SKM-1 (cell line): ENCODE data around the gene AKAP13.

Experiments
- DNase-seq: peaks from one replicate; lab custom pipeline; 2025; ENCODE audit not compliant: unreplicated experiment; lab: John Stamatoyannopoulos, UW

Gene AKAP13

DNA sequence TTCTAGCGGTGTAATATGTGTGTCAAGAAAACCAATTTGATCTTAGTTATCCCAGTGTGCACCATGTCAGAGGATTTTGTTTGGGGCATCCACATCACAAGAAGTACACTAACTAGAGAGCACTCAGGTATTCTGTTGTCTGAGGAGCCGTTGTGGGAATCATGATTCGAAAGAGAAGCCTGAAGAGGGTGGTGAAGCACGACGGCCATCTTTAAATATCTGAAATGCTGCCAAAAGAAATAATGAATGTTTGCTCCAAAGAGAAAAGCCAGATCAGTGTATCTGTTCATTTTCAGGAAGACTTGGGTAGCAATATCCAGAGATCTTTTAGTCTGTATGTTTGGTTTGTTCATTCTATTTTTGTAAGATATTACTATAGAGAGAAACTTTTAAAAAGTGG lies 233.7 kb downstream of the AKAP13 start:
- DNase-seq = no peak

DNA sequence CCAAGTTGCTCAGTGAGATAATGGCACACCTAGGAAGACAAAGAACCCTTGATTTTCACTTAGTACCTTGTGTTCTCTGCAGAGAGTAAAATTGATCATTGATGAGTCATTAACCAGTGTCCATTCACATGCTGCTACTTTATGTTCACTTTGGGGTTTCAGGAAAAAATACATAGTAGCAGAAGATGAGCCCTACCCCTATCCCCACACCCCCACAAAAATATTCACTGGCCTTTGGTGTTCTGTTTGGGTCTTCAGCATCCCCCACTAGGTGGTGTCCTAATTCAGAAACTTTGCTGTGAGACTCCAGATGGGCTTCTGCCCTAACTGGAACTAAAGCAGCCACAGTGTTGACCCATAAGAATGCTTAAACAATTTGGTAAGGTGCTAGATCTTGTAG lies 235.5 kb downstream of the AKAP13 start:
- no peak for DNase-seq

DNA sequence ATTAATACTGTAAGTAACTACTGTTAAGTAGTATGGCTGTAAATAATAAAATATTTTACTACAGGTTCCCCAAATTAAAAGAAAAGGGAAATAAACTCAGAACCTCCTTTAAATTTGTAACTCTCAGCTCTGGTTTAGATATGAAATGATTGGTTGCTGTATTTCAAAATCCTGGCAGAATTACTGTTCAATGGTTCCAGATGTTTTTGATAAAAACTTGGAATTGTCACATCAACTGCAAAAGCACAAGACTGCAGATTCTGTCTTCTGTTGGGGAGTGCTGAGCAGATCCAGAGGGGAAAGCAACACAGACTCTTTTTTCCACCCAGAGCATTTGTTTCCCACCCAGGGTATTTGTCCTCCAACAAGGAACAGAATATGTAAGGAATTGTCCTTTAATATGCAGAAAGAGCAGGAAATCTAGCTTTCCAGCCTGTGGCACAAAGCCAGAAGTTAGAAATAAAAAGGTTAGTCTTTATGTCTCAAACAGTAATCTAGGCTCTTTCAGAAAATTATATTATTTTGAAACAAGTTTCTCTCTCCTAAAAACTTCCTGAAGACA lies 236.2 kb downstream of the AKAP13 start:
- no peak for DNase-seq

DNA sequence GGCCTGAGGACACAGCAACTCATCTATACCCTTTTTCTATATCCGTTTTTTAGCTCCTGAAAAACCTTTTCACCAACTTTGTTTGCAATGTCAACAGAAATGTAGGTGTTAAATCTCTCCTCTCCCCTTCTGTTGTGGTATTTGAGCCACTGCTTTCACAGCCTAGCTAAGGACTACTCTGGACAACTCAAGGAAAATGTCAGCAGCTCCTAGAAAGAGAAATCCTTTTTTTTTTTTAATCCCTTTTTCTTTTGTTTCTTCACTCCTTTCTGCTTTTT lies 237.8 kb downstream of the AKAP13 start:
- DNase-seq = no peak

DNA sequence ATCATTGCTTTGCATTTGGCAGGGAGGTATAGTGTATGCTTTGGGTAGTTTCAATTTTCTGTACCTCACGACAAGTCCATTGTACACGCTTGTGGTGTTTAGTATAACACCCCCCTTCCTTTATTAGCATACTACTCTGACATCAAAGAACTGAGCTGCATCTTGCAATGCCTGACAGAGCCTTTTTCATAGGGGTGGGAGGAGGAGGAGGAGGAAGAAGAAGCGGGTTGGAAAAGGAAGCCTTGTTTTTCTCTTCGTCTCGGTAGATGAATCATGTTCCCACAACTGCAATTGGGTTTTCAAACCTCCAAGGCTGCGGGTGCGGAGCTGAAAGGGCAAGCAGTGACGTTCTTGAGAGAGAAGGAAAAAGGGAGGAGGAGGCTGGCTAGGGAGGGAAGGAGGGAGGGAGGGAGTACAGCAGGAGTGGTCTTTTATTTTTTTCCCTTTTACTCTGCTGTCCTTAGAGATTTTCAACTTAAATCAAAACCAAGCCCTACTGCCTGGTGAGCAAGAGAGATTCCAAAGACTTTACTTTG lies 238.6 kb downstream of the AKAP13 start:
- DNase-seq = peak; percentile 23

DNA sequence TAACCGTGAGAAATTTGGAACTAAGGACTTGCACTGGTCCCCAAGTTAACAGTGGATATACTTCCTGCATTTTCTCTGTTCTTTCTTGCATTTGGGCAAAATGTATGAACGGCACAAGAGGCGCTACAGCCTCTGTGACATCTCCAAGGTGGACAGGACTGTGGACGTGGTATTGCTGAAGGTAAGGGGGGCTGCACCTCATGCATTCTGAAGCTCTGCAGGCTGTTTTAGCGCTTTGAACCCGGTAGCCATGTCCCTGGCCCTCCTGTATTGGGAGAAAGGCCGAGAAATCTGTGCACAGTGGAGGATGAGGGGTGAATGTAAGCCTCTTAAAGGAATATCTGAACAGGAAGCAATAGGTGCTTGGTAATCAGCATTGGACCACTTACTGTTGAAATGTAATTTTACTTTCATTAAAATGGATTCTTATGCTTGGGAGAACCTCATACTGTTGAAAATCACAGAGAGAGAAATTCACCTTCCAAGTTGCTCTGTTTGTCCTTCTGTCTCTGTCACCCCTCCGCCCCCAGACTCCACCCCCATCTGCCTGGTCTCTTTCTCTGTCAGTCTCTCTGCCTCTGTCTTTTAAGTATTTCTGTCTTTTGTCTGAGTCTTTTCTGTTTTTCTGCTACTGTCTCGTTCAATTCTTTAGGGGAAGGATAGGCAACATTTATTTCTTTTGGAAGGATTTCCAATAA lies 239.7 kb downstream of the AKAP13 start:
- DNase-seq = no peak

DNA sequence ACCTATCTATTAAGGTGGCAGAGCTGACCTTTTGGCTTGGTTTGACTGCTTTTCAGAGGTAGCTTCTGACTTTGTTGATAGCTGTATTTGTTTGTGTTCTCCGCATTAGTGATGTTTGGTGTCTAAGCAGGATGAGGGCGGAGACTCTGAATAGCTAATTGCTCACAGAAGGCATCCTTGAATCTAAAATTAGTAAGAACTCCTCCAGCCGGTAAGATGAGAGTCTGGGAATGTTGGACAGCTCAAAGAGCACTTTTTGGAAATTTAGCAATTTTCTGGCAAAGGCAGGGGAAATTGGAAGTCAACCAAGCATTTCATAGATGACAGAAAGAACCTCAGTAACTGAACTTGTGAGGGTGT lies 240.3 kb downstream of the AKAP13 start:
- DNase-seq = no peak

DNA sequence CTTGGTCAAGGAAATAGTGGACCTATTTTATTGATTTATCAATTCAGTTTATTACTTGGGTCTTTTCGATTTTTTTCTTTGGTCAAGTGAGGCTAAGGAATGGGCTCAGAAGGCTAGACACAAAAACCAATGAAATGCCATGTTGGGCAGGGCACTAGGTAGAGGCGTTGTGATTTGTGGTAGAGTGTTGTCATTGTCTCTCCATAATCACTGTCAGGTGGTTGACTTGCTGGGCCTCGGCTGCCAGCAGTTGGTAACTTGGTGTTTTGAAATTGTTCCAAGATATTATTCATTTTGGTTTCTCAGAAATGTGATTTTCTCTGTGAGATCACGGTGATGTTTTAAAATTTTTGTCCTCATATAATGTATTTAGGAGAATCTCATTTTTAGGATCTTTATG lies 240.7 kb downstream of the AKAP13 start:
- no peak for DNase-seq

DNA sequence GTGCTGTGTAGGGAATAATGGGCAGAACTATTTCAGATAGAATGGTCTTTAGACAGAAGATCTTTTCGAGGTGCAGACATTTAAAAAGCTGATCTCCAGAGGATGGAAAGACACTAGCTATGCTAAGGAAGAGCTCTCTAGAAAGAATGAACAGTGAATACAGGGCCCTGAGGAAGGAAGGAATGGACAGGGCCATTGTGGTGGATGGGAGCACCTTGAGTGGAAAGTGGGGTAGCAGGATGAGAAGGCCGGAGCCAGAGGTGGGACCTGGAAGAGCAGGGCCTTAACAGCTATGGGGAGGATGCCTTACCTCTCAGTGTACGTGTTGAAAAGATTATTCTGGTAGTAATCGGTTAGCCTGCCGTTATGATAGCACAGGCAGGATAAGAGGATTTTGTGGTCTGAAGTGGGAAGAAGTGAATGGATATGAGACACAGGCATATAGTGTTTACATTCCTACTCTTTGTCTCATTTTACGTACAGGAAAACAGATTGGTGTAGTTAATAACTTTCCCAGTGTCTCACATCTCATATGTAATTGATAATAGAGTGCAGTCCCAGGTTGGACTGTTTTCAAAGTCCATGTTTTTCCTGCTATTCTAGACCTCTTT lies 241.9 kb downstream of the AKAP13 start:
- DNase-seq = no peak

DNA sequence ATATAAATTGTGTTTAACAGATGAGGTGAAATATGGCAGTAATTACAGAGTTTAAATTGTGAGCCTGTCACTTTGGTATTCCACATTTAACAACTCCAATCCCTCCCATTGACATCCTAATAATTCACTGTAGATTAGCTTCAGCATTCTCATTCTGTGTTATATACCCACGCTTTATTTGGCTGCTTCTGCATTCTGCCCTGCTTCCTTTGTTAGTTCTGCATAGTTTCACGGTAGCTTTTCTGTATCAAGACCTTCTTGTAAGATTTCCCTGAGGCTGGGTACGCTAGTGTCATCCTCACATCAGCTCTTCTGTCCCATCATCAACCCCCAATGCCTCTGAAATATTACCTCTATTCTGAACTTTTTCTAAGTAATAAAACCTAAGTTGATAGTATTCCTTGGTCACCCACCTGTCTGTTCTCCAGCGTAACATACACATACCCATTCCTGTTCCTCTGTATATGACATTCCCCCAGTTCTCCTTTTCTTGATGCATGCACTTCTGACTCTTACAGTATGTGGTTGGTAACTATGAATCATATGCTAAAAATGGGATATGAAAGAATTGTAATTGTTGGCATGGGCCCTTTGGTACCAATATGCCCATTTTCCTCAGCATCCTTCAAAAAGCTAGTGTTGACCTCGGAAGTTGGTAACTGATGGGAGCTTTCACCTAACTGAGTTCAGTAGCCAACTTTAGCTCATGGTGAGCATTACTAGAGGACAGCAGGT lies 243.1 kb downstream of the AKAP13 start:
- DNase-seq = no peak

DNA sequence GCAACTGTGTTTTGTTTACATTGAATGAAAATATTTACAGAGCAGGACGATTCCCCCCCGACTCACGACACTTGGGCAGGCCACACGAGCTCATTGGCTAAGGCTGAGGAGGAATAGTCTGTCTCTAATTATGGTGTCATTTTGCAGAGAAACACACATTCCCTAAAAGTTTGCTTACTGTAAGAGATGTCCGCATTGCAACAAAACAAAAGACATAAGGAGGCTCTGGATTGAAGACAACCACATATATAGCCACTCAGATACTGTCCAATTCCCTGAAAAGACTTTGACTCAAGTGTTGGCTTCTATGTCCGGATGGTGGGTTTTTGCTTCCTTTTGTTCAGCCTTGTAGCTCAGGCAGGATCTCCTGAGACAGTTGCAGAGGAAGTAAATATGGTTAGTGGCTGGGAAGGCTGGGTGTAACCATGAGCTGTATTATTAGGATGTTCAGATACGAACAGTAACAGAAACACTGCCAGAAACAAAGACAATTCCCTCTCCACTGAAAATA lies 243.9 kb downstream of the AKAP13 start:
- DNase-seq = no peak

DNA sequence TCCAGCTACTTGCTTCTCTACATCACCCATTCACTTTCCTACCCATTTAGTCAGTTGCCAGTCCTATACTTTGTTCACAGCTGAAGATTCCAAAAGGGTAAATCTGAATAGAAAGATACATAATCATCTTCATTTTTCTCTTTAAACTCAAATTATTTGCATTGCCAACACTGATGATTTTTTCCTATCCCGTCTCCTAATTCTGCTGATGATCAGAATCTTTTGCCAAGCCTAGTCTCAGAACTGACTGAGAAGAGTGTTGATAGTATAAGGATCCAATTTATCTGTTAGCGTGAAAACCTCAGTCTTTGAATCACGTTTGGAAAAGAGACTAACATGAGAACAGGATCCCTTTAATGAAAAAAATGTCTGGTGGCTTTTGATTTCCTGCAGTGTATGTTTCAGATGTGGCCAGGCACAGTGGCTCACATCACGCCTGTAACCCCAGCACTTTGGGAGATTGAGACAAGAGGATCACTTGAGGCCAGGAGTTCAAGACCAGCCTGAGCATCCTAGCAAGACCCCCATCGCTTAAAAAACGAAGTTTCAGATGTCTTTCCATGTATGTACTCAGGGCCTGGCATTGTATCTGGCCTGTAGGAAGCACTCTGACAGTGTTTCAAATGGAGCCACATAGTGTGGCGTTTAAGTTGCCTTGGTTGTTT lies 244.9 kb downstream of the AKAP13 start:
- no peak for DNase-seq

DNA sequence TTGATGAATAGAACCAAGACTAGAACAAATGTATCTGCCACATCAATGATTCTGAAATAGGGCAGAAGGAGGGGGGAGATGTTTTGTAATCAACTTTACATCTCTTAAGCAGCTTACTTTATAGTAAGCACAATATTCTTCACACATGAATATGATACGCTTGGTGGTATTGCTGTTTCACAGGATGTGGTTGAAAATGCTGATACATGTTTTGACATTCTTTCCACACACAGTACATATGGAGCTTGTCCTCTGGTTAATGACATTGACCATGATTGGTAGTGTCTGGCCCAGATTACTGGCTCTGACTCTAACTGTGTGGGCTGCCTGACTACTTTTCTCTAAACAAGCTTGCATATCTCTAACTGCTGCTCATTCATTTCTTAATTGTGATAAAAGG lies 245.5 kb downstream of the AKAP13 start:
- DNase-seq = no peak

DNA sequence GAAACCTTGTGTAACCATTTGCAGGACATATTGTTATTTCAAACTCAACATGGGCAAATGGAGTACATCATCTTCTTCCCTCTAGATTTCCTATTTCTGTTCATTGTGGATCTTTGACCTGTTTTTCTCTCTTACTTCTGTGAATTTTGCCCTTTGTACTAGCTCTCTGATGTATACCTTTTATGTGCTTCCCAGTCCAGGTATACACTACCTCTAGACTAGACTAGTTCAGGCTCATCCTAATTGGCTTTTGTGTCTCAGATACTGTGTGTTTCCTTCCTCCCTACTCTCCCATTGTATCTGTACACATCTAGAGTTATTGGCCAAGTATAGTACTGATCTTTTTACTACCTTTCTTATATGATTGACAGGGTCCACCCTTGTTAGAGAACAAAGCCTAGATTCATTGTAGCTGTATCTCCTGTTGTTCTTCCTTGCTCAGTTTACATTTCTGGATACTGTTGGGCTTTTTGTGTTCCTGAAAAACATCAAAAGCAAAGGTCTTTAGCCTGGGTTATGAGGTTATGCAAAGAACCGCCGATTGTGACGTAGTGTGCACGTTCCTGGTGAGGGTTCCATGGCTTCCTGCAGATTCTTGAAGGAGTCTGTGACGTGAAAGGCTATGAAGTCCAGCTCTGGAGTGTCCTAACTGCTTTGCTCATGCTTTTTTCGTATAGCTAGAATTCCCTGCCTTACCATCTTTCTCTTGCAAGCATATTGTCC lies 247.0 kb downstream of the AKAP13 start:
- no peak for DNase-seq

DNA sequence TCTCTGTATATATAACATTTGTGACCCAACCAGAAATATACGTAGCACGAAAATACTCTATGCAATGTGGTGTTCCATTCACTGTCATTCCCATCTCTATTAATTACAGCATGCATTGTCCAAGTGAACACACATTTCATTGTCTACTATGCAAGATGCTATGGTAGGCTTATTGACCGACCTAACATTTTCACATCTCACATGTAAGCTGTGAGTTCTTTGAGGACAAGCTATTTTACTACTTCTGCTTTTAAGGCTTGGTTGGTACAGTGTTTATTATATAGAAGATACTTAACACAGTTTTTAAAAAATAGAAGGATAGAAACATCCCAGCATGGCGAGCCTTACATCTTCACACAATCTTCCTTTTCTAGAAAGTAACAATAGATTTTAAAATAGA lies 249.9 kb downstream of the AKAP13 start:
- DNase-seq = no peak

DNA sequence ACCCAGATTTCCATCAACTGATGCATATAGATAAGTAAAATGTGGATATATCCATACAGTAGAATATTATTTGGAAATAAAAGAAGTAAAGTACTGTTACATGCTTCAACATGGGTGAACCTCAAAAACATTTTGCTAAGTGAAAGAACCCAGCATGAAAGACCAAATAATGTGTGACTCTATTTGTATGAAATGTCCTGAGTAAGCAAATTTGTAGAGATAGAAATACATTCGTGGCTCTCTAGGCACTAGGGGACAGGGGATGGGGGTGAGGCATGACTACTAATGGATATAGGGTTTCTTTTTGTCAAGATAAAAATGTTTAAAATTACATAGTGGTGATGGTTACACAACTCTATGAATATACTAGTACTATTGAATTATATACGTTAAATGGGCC lies 250.6 kb downstream of the AKAP13 start:
- no peak for DNase-seq

DNA sequence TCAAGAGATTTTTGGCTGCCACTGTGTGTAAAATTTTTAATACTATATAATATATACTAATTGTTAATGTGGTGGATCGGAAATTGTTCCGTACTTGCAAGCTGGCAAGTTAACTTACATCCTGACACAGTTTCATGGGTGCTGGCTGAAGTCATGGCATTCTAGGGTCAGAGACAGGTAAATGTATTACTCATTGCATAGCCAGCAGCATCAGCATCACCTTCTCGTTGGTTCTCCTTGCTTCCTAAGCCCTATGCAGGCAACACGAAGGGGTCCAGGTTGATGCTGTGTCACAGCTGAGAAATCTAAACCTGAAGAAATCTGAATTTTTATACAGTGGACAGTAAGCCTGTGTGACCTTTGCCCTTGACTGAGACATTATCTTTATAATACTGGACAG lies 251.6 kb downstream of the AKAP13 start:
- no peak for DNase-seq

DNA sequence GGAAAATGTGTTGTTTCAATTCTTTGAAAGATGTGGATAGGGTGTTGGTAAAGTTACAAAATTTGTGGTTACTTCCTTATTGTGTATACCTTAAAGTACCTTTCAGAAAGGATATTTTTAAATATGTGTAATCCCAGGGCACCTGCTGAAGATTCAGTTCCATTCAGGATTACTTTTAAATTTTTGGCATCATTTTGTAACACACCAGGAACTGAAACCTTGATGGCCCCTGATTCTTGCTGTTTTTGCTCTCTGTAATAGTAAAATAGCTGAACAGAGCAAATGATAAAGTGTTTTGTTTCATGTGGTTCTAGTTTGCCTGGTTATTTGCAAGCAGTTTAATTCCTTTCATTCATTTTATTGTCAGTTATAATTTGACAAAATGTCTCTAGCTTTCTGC lies 253.5 kb downstream of the AKAP13 start:
- DNase-seq = no peak

DNA sequence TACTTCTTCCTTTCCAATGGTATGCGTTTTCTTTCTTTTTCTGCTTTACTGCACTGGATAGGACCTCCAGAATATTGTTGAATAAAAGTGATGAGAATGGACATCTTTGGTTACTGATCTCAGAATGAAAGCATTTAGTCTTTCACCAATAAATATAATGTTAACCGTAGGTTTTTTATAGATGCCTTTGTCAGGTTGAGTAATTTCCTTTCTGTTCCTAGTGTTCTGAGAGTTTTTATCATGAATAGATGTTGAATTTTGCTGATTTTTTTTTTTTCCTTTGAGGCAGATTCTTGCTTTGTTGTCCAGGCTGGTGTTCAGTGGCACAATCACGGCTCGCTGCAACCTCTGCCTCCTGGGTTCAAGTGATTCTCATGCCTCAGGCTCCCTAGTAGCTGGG lies 255.9 kb downstream of the AKAP13 start:
- DNase-seq = no peak

DNA sequence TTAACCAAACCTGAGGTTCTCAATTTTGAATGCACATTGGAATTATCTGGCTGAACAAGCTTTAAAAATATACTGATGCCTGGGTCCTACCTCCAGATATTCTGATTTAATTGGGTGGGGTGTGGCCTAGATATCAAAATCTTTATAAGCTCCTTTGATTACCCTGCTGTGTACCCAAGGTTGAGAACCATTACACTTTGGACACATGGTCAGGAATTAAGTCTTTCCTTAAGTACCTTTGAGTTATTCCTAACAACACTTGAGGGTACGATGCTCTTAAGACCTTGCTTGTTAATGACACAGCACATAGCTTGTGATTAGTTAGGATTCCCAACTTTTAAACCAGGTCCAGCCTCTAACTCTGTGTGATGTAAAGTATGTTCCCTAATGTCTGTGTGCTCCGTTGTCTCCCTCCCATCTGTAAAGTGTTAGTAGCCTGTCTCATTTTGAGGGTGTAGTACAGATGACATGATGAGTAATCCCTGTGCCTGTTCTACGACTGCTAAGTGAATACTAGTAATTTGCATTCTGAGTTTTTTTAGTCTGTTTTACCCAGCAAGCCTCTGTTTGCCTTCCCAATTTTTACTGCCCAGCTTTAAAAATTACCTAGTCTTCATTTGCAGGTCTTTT lies 259.5 kb downstream of the AKAP13 start:
- no peak for DNase-seq
